Astrocyte (in vitro differentiated cells and primary cell): ENCODE measurements around the gene CARD11. TPM values are rescaled to one million over a fixed set of nuclear protein-coding genes. Genes with fewer than 3 reads are reported as not detected.

Experiments
- DNase-seq: peaks from one replicate; pipeline ENCODE4 v3.0.0-alpha.2; 2010; ENCODE audit warnings: low read depth
- FAIRE-seq: peaks from 2 replicates; lab custom pipeline; 2011; peaks lifted over from hg19 to GRCh38; lab: Jason Lieb, UNC
- H2AFZ ChIP-seq: 2 replicates; pipeline ENCODE4 v1.6.0; 2012; ENCODE audit warnings: low read depth, low read length, inconsistent platforms
- H3K27ac ChIP-seq: 2 replicates; pipeline ENCODE4 v1.5.1; 2011; ENCODE audit warnings: low read depth, low read length, inconsistent platforms
- H3K27me3 ChIP-seq: 2 replicates; pipeline ENCODE4 v1.6.0; 2011; ENCODE audit warnings: low read length, inconsistent platforms; ENCODE audit not compliant: insufficient read depth
- H3K36me3 ChIP-seq: 2 replicates; pipeline ENCODE4 v1.5.1; 2011; ENCODE audit warnings: low read length, inconsistent platforms; ENCODE audit not compliant: insufficient read depth
- H3K4me1 ChIP-seq: 2 replicates; pipeline ENCODE4 v1.5.1; 2011; ENCODE audit warnings: low read length, inconsistent platforms; ENCODE audit not compliant: insufficient read depth
- H3K4me2 ChIP-seq: 2 replicates; pipeline ENCODE4 v1.6.0; 2012; ENCODE audit warnings: low read length, inconsistent platforms
- H3K4me3 ChIP-seq: 2 replicates; pipeline ENCODE4 v1.5.1; 2011; ENCODE audit warnings: low read depth, mild to moderate bottlenecking, low read length, inconsistent platforms; ENCODE audit not compliant: insufficient read depth
- H3K79me2 ChIP-seq: 2 replicates; pipeline ENCODE4 v1.6.0; 2012; ENCODE audit warnings: mild to moderate bottlenecking, low read length, inconsistent platforms; ENCODE audit not compliant: insufficient read depth
- H3K9ac ChIP-seq: 2 replicates; pipeline ENCODE4 v1.6.0; 2012; ENCODE audit warnings: mild to moderate bottlenecking, low read length, inconsistent platforms
- H3K9me3 ChIP-seq: 2 replicates; pipeline ENCODE4 v1.5.1; 2012; ENCODE audit warnings: low read depth, mild to moderate bottlenecking, low read length, inconsistent platforms; ENCODE audit not compliant: insufficient read depth
- H4K20me1 ChIP-seq: 2 replicates; pipeline ENCODE4 v1.6.0; 2012; ENCODE audit warnings: low read length, inconsistent platforms; ENCODE audit not compliant: insufficient read depth
- H3K27ac Mint-ChIP-seq: one replicate; pipeline ENCODE4 v1.8.0; 2021; ENCODE audit warnings: mild to moderate bottlenecking, mixed read lengths; ENCODE audit not compliant: unreplicated experiment
- H3K27me3 Mint-ChIP-seq: one replicate; pipeline ENCODE4 v1.8.0; 2021; ENCODE audit warnings: low read depth, mixed read lengths; ENCODE audit not compliant: unreplicated experiment
- H3K36me3 Mint-ChIP-seq: one replicate; pipeline ENCODE4 v1.8.0; 2021; ENCODE audit warnings: low read depth, mixed read lengths; ENCODE audit not compliant: unreplicated experiment
- H3K4me1 Mint-ChIP-seq: one replicate; pipeline ENCODE4 v1.8.0; 2021; ENCODE audit warnings: low read depth, mixed read lengths; ENCODE audit not compliant: unreplicated experiment
- H3K4me3 Mint-ChIP-seq: one replicate; pipeline ENCODE4 v1.8.0; 2021; ENCODE audit warnings: mild to moderate bottlenecking, moderate library complexity, mixed read lengths; ENCODE audit not compliant: unreplicated experiment
- H3K9me3 Mint-ChIP-seq: one replicate; pipeline ENCODE4 v1.8.0; 2021; ENCODE audit warnings: mild to moderate bottlenecking, mixed read lengths; ENCODE audit not compliant: unreplicated experiment
- CTCF ChIP-seq: IDR thresholded peaks from 2 replicates; pipeline ENCODE4 v1.5.1; 2011; ENCODE audit warnings: low read depth, mild to moderate bottlenecking, inconsistent platforms, low read length, moderate library complexity; ENCODE audit not compliant: insufficient read depth
- EZH2 ChIP-seq: IDR thresholded peaks from 2 replicates; pipeline ENCODE4 v1.6.1; 2012; ENCODE audit warnings: mild to moderate bottlenecking, low read length, inconsistent platforms; ENCODE audit not compliant: insufficient read depth
- total RNA-seq: library from RNA; stranded (reverse); gene quantifications from 2 replicates; pipeline ENCODE4 v1.2.1, GENCODE V29; 2021

The CARD11 gene
- total RNA-seq, 1 donor from 2014 or later: 9.5 TPM

- DNase-seq (no peak), FAIRE-seq (no peak)
- H3K36me3 Mint-ChIP-seq: peaks cover 10% of the 10 kb centered on the region
- Histone ChIP-seq H3K4me3 (no peak overlapping the region), H3K9me3 (peaks cover 5% of the 10 kb centered on the region), H3K4me1 (peaks cover 3% of the 10 kb centered on the region), H3K4me2 (no peak overlapping the region), H2AFZ (no peak overlapping the region), H3K79me2 (no peaks in the 10 kb centered on the region), H3K36me3 (no peaks in the 10 kb centered on the region), H3K9ac (no peak overlapping the region), H3K27ac (no peak overlapping the region), H3K27me3 (no peaks in the 10 kb centered on the region), H4K20me1 (no peaks in the 10 kb centered on the region)
- no peaks in the 10 kb centered on the region for H3K4me1 Mint-ChIP-seq
- H3K27ac Mint-ChIP-seq: no peak overlapping the region
- no peak overlapping the region for H3K4me3 Mint-ChIP-seq
- TF ChIP-seq EZH2 (no peak), CTCF (no peak)
- peaks cover 10% of the 10 kb centered on the region for H3K9me3 Mint-ChIP-seq
- H3K27me3 Mint-ChIP-seq: peaks cover 3% of the 10 kb centered on the region
These were observed 43.1 kb downstream of the CARD11 start for GRCh38 chr7:3000566-3000965.

GRCh38 chr7:2999078-2999500 is 44.6 kb downstream of the CARD11 start:
- H3K4me1 Mint-ChIP-seq: no peaks in the 10 kb centered on the region
- FAIRE-seq: no peak

More at GRCh38 chr7:2999078-2999500, 44.6 kb downstream of the CARD11 start:
- H3K4me1 ChIP-seq: no peaks in the 10 kb centered on the region
- no peaks in the 10 kb centered on the region for H3K36me3 ChIP-seq
- Mint-ChIP-seq H3K36me3 (peaks cover 16% of the 10 kb centered on the region), H3K4me3 (no peak overlapping the region), H3K27me3 (peaks cover 5% of the 10 kb centered on the region), H3K9me3 (peaks cover 15% of the 10 kb centered on the region), H3K27ac (no peak overlapping the region)
- H3K9me3 ChIP-seq: peaks cover 6% of the 10 kb centered on the region
- no peak overlapping the region for H2AFZ ChIP-seq
- no peak overlapping the region for H3K4me3 ChIP-seq
- H4K20me1 ChIP-seq: no peaks in the 10 kb centered on the region
- no peaks in the 10 kb centered on the region for H3K27me3 ChIP-seq
- H3K27ac ChIP-seq: no peak overlapping the region
- no peak for DNase-seq
- no peak overlapping the region for H3K9ac ChIP-seq
- no peaks in the 10 kb centered on the region for H3K79me2 ChIP-seq
- TF ChIP-seq CTCF (no peak), EZH2 (no peak)
- H3K4me2 ChIP-seq: no peak overlapping the region
